NCI-H2227 (cell line): ENCODE results near the gene CNTD1.
A peak's percentile ranks its signal among the peaks of the same experiment; 100 is the strongest.

Experiments
- DNase-seq: peaks from one replicate; lab custom pipeline; 2025; ENCODE audit not compliant: unreplicated experiment; lab: John Stamatoyannopoulos, UW

Gene CNTD1

DNA sequence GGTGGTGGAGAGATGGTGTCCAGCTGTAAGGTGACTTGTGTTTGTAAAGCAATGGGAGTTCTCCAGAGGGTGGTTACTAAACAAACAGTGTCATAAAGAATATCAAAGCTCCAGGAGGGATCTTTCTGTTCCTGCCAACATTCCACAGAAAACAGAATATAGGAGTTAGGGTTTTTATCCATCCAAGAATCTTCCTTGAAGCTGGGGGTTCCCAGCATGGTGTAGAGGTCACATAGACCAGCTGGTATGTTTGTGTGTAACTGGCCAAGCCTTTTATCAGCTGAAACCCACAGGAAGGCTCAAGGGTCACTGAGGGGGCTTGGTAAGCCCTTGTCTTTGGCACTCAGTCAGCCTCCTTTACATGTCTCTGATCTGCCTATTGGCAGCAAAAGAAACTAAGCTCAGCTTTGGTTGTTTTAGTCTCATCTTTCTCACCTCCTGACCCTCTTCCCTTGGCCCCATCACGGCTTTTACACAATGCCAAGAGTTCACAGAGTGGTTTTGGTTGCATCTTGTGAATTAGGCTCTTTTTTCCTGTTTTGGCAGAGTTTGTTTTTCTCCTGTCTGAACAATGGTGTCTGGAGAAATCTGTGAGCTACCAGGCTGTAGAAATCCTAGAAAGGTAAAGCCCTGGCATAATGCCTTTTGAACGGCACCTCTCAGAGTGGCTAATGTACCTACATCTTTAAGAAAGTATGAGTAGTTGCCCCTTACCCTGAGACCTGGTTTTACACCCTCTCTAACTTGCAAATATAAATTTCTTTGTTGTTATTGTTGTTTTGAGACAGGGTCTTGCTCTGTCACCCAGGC is 4.6 kb downstream of the CNTD1 start:
- DNase-seq: no peak

DNA sequence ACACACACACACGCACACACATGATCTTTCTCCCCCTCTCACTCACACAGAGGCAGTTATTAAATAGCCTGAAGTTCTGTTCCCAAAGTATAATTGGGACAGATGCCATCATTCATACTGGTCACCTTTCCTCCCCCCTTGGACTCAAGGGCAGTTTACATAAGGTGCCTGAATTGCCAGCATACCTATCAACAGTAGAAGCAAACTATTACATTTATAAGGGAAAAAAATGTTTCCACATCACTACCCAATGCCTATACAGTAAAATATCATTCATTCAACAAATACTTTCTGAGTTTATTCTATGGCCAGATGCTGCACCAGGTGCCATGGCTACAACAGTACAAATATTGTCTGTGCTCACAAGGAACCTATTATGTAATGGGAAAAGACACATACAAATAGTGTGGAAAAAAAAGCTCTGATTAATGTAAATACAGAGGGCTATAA is 6.3 kb downstream of the CNTD1 start:
- DNase-seq: no peak

DNA sequence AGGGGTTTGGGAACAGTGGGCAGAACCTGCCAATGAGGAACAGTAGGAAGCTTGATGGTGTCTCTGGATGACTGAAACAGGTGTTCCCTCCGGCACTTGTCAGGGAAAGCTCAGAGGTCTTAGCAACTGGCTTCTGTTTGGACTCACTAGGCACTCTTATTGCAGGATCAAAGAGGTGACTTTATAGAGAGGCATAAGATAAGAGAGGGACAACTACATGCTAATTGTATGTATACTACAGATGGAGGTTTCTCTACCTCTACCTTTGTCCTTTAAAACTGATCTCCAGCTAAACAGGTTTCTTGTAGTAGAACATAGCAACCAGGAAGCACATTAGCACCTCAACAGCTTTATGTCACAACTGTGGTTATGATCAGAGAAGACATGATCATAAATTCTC is 7.6 kb downstream of the CNTD1 start:
- DNase-seq: no peak

DNA sequence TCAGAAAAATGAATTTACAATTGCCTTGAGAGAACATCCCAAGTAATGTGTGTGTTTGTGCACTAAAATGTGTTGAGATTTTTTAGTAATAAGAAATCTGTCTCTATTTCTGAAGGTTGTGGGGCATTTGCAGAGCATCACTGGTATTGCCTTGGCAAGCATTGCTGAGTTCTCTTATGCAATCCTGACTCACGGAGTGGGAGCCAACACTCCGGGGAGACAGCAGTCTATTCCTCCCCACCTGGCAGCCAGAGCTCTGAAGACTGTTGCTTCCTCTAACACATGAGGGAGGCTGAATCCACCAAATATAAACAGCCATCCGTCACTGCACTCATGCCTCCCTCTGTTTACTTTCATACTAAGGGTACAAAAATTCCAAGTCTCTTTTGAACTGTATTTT is 10.6 kb downstream of the CNTD1 start:
- DNase-seq: no peak

DNA sequence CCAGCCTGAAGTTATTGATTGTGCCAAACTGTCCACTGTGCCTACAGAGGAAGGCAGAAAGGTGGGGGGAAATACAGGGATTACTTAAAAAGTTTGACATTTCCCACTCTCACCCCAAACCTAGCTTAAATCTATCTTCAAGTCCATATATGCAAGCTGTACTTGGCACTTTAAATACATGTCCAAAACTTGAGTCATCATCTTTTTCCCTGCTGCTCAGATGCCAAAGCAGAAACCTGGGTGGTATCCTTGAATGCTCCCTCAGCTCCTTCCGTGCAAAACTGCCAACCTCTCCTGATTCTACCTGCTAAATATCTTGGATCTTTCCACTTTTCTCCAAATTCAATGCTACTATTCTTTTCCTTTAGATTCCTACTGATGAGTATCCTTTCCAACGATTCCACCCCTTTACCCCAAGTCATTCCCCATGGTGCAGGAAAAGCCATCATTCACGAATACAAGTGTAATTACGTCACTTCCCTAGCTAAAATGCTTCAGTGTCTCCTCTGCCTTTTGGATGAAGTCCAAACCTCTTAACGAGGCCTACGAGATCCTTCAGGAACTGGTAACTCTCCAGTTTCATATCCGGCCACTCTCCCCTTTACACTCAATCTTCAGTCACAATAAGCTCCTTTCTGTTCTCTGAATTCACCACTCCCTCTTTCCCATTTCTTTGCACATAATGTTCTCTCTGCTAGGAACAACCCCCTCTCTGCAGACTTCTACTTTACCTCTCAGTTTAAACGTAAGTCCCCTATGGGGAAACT is 16.2 kb downstream of the CNTD1 start:
- peak; percentile 50 for DNase-seq

DNA sequence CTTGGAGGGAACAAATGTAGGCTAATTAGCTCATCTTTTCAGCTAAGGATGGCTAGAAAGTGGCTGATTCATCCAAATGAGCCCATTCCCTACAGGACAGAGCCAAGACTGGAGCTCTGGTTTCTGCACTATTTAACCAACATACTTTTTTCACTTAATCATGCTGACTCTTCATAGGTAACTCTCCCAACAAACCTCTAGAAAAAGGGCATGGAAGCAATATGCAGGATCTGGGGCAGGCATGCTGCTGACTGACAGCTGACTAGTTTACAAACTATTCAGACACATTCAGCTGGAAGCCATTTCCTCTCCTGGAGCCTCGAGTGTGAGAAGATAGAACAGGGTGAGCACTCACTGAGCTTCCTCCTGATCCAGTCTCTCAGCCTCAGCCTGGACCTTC is 19.2 kb downstream of the CNTD1 start:
- DNase-seq: no peak

DNA sequence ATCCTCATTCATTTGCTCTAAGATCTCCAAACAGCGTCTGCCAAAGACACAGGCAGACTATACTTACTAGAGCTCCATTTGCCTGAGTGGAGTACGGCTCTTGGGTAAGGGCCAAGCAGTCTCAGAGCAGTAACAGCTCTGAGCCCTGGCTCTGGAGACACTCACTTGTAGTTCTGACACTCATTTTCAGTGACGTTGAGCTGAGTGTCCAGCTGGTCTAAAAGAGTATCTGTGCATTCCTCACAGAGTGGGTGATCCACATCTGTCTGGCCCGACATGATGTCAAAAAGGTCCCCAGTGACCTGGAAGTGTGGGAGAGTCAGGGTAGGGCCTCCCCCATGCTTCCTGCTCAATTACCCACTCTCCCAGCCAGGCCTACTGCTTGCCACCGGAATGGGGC is 19.7 kb downstream of the CNTD1 start:
- DNase-seq: no peak

DNA sequence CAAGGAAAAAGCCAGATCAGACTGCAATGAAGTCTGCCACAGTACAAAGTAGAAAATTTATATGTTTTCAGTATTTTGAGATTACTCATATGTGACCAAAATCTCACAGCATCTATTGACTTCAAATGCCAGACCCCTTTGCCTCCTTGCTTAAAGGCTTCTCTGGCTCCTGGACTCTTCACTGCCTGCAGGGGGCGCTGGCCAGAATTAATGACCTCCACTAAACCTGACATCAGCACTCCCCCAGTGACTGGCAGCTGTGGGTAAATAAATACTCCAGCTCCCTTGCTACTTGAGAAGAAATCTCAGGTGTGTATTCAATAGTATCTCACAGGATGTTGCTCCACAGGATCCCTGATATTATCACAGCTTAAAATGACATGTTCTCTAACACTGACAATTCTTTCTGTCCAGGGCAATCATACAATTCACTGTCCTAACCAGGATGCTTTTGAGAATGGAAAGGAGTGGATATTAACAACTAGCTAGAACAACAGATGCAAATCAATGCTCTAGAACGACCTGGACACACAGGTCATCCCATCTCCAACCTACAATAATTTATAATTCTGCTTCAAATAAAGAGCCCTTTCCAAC is 21.4 kb downstream of the CNTD1 start:
- peak; percentile 83 for DNase-seq

DNA sequence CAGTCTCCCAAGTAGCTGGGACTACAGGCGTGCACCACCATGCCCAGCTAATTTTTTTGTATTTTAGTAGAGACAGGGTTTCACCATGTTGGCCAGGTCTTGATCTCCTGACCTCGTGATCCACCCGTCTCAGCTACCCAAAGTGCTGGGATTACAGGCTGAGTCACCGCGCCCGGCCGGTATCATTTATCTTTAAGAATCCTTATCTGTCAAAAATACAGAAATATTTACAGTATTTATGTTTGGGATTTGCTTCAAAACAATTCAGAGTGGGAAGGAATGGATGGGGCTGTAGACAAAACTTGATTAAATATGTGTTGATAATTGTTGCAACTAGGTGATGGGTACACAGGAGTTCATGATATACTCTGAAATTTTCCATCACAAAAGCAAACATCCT is 22.5 kb downstream of the CNTD1 start:
- no peak for DNase-seq

DNA sequence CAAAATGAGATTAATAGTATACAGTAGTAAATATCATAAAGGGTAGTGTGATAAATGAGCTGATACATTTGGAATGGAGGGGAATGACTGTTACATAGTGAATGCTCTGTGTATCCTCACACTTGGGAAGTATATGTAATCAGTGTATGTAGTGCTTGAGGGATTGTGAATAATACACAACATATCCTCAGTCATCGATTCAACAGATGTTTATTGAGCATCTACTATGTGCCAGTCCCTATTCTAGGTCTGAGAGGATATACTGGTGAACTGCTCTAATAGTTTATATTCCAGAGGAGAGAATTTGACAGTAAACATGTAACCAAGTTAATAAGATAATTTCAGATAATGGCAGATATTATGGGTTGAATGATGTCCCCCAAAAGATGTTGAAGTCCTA is 28.8 kb downstream of the CNTD1 start:
- no peak for DNase-seq

DNA sequence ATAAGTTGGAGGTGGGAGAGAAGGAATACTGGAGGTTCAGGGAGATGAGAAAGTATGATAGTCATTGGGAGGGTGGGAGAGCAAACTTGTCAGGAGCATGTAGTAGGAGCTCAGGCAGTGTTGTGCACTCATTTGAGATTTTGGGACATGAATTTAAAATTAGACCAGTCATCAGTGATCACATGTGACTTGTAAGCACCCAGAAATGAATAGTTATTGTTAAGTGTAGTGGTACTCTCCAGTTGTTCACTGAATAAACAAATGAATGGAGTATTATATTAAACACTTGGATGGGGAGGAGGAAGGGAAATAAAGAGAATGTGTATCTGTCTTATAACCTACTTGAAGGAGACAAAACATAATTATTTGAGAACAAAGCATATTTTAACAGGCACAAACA is 32.3 kb downstream of the CNTD1 start:
- no peak for DNase-seq

DNA sequence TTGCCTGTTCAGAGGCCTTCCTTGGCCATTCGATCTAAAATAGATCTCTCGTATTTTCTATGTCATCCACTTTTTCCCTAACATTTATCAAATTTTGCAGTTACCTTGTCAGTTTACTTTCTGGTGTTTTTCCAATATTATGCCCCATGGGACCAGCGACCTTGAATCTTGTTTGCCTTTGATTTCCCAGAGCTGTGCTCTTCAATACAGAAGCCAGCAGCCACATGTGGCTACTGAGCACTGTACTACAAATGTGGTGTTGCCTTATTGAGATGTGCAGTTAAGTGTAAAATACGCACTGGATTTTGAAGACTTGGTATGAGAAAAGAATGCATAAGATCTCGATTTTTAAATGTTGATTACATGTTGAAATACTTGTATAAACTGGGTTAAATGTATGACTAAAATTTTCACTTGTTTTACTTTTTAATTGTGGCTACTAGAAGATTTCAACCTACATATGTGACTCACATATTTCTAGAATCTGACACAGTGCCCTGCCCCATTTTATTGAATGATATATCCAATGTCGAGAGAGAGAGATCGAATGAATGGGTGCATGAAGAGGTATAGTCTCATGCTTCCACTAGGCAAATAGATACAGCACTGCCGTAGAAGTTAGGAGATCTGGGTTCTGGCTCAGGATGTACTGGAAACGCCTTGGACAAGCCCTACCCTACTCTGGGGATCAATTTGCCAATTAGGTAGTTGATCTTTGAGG is 33.7 kb downstream of the CNTD1 start:
- DNase-seq: no peak

DNA sequence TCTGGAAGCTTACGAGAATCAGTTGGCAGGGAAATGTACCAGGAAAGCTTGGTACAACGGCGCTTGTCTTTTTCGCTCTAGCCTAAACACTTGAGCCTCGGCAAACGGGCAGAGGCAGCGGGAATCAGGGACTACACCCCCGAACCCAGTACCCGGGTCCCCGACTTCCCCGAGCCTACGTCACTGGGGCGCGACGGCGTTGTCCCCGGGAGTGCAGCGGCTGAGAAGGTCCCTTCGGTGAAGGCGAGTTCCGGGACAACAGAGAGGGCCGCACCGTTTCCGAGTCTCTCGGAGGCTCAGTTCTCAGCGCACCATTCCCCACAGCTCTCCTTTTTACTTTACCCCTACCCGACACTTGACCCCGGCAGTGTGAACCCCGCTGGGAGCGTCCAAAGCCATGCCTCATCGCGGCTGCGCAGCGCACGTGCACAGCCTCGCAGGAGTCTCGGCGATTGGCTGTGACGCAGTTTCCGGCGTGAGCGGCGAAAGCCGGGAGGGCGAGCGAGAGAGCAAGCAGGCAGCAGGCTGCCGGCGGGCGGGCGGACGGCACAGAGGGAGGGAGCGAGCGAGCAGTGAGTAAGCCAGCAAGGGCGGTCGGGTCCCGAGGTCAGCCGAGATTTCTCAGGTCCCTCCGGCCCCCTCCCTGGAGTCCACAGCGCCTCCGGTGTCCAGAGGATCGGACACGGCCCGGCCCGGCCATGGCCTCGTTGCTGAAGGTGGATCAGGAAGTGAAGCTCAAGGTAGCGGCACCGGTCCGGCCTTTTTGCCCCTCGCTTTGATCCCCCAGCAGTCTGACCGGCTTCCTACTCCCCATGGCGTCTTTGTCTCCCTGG is 34.5 kb downstream of the CNTD1 start, which contains the start of gene PSME3:
TSS of gene PSME3 (plus strand) at position 464 of the 833 bp plus-strand sequence. CDS start at position 699, 235 bp downstream.
- DNase-seq: peak; percentile 93

DNA sequence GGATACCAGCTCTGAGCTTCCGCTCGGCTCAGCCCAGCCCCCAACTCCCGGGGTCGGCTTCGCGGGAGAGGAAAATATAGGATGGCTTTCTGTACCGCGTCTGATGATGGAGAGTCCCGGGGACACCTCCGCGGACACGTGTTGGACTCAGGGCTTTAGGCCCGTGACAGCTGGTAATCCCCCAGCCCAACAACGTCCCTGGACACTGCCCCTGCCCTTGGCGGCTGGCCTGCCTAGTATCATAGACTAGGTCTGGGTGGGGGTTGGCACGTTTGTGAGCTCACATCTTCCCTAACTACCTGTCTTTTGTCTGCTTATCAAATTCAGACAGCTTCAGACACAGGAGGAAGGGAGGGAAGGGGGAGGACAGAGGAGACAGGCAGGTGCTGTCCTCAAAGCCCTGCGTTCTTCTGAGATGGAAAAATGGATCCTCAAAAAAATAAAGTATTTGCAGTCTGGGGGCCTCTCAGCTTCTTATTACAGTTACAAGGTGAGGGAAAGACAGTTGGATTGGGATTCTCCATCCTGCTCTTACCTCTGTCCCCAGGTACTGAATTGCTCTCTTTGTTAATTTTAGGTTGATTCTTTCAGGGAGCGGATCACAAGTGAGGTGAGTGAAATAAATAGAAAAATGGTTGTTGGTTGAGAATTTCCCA is 35.2 kb downstream of the CNTD1 start:
- no peak for DNase-seq

DNA sequence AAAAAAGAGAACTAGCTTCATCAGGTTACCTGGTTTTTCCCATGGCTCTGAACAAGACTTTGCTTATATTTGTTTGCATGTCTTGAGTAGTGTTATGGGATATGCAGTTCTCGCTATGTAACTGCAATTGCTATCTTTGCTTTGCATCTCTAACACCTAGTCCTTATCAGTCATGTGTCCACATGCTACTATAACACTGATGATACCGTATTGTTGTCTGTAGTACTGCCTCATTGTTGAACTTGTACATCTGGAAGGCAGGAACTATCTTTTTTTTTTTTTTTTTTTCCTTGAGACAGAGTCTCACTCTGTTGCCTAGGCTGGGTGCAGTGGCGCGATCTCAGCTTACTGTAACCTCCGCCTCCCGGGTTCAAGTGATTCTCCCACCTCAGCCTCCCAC is 37.1 kb downstream of the CNTD1 start:
- no peak for DNase-seq

DNA sequence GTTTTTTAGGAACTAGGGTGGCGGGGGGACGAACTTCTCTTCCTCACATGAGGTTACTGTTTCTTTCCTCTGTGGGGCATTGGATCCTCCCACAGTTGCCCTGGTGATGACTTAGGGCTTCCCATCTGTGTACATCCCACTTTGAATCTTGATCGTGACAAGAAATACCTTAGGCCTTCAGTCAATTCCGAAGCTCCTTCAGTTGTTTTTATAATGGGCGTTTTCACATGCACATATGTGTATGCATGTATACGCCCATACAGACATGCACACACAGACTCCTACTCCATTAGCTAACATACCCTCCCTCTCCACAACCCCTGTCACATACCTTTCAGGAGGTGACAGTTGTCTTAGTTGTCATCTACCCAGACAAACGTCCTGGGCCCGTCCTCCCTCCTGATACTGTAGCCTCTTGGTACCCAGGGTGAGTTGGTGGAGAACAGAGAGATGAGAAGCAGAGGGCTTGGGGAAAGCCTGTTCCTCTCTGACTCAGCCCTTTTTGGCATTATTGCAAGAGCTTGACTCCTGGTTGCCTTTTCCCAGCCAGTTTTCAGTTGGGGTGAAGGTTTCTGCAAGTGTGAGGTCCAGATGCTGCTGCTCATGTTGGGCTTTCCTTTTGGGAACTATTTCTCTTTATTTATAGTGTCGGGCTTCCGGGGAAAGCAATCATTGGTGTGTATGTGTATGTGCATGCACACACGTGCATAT is 43.5 kb downstream of the CNTD1 start:
- DNase-seq: no peak

DNA sequence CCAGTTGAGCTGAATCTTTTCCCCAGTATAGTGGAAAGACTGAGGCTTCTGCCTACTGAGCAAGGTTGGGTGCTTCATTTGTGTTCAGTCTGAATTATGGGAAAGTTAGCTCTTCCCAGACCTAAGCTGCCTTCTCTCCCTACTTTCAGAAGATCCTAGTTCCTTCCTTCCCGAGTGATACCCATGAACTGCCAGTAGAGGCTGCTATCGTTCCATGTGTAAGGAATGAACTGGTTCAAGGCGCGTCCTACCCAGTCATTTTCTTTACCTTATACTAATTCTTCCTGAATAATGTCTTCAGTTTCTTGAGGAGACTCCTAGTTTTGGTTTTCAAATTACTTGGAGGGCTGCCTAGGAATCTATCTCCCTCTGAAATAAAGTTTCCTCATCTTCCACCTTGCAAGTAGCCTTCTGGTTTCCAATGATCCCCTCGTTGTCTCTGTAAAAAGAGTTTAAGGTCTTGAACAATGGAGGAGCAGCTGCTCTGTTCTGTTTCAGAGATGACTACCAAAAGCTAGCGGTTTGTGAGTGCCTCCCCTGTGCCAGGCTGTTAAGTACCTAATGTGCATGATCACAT is 44.8 kb downstream of the CNTD1 start:
- peak; percentile 69 for DNase-seq

DNA sequence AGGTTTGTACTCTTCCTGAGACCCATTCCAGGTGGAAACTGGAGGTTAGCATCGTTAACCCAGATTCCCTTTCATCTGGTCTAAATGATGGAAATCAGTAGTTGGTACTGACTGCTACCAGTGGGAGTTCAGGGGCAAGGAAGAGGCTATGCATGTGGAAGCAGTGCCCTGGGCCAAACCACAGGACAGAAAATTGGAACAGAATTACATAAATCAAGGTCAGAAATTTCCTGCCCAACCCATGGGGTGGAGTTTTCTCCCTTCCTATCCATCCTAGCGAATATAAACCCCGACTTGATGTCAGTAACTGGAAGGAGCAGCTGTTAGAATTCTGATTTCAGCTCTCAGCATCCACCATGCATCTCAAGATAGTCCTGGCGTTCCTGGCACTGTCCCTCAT is 45.6 kb downstream of the CNTD1 start, which contains the start of gene AOC2:
TSS of gene AOC2 (plus strand) at position 310 of the 400 bp plus-strand sequence. CDS start at position 357, 47 bp downstream.
- no peak for DNase-seq
